DND-41 (cell line): ENCODE measurements around the gene COL8A1.

ENCODE experiments used
- ATAC-seq: fragments of 200-7000 bp; cut with Tn5 transposase; 3 replicates; pipeline ENCODE4 v1.9.1; 2021; ENCODE audit warnings: low read depth; ENCODE audit not compliant: insufficient read depth
- DNase-seq: peaks from one replicate; pipeline ENCODE4 v3.0.0-alpha.2; 2020
- H2AFZ ChIP-seq: 2 replicates; pipeline ENCODE4 v1.6.0; 2012; ENCODE audit warnings: low read depth, low read length
- H3K27ac ChIP-seq: 2 replicates; pipeline ENCODE4 v1.5.1; 2012; ENCODE audit warnings: low read length, inconsistent platforms
- H3K27me3 ChIP-seq: fragments of 200-600 bp; sonication (generic); 2 replicates; pipeline ENCODE4 v1.6.0; 2012; ENCODE audit warnings: low read length, mild to moderate bottlenecking, inconsistent platforms; ENCODE audit not compliant: insufficient read depth, poor library complexity
- H3K36me3 ChIP-seq: 2 replicates; pipeline ENCODE4 v1.5.1; 2012; ENCODE audit warnings: low read length, inconsistent platforms; ENCODE audit not compliant: insufficient read depth
- H3K4me1 ChIP-seq: 2 replicates; pipeline ENCODE4 v1.5.1; 2012; ENCODE audit warnings: mild to moderate bottlenecking, low read length; ENCODE audit not compliant: insufficient read depth
- H3K4me2 ChIP-seq: 2 replicates; pipeline ENCODE4 v1.6.0; 2012; ENCODE audit warnings: mild to moderate bottlenecking, moderate library complexity, low read length, inconsistent platforms; ENCODE audit not compliant: insufficient read depth
- H3K4me3 ChIP-seq, 2 experiments: fragments of 200-600 bp in 1 of 2; shearing (Covaris generic) in 1 of 2; 2 replicates each; pipeline ENCODE4 v1.5.1; 2012 to 2016; ENCODE audit warnings: inconsistent platforms in 2 of 2, low read length in 2 of 2, mild to moderate bottlenecking in 2 of 2, low read depth in 1 of 2, moderate library complexity in 1 of 2
- H3K79me2 ChIP-seq: 2 replicates; pipeline ENCODE4 v1.6.0; 2012; ENCODE audit warnings: low read length, inconsistent platforms; ENCODE audit not compliant: insufficient read depth
- H3K9ac ChIP-seq: 2 replicates; pipeline ENCODE4 v1.6.0; 2012; ENCODE audit warnings: low read depth, mild to moderate bottlenecking, inconsistent platforms, low read length, moderate library complexity
- H3K9me3 ChIP-seq: 2 replicates; pipeline ENCODE4 v1.5.1; 2012; ENCODE audit warnings: low read length, moderate library complexity, mild to moderate bottlenecking, inconsistent platforms; ENCODE audit not compliant: insufficient read depth, severe bottlenecking
- H4K20me1 ChIP-seq: 2 replicates; pipeline ENCODE4 v1.6.0; 2012; ENCODE audit warnings: low read length; ENCODE audit not compliant: insufficient read depth
- CTCF ChIP-seq: IDR thresholded peaks from 2 replicates; pipeline ENCODE4 v1.5.1; 2012; ENCODE audit warnings: borderline replicate concordance, low read length, moderate library complexity, mild to moderate bottlenecking; ENCODE audit not compliant: poor library complexity, severe bottlenecking; ENCODE audit errors: extremely low read depth
- EZH2 ChIP-seq: IDR thresholded peaks from 3 replicates; pipeline ENCODE4 v1.6.1; 2012; ENCODE audit warnings: borderline replicate concordance, low read depth, mild to moderate bottlenecking, moderate library complexity, low read length, inconsistent platforms; ENCODE audit not compliant: severe bottlenecking

Gene COL8A1

GRCh38 chr3:99630815-99631214, 7.6 kb upstream of the COL8A1 start:
- no peak overlapping the region for H3K9ac ChIP-seq

GRCh38 chr3:99633887-99634558, 4.4 kb upstream of the COL8A1 start:
- Histone ChIP-seq H3K27ac (no peak overlapping the region), H3K9me3 (no peaks in the 10 kb centered on the region), H2AFZ (no peak overlapping the region), H3K9ac (no peak overlapping the region), H3K4me3 (no peak overlapping the region), H3K79me2 (no peaks in the 10 kb centered on the region), H3K27me3 (peaks cover 3% of the 10 kb centered on the region), H4K20me1 (no peaks in the 10 kb centered on the region), H3K4me2 (no peak overlapping the region), H3K4me1 (no peaks in the 10 kb centered on the region), H3K36me3 (no peaks in the 10 kb centered on the region)
- DNase-seq (no peak), ATAC-seq (no peak)
- TF ChIP-seq EZH2 (no peak), CTCF (no peak)

More at GRCh38 chr3:99630815-99631214, 7.6 kb upstream of the COL8A1 start:
- Histone ChIP-seq H3K27ac (no peak overlapping the region), H4K20me1 (no peaks in the 10 kb centered on the region), H3K36me3 (no peaks in the 10 kb centered on the region), H3K79me2 (no peaks in the 10 kb centered on the region), H3K4me3 (no peak overlapping the region), H3K4me2 (no peak overlapping the region), H3K9me3 (no peaks in the 10 kb centered on the region), H2AFZ (no peak overlapping the region), H3K27me3 (no peaks in the 10 kb centered on the region), H3K4me1 (no peaks in the 10 kb centered on the region)
- DNase-seq, result no peak
- ATAC-seq, result no peak
- TF ChIP-seq EZH2, result no peak
- no peak for TF ChIP-seq CTCF

- Histone ChIP-seq H3K4me2 (no peak overlapping the region), H4K20me1 (no peaks in the 10 kb centered on the region), H3K36me3 (no peaks in the 10 kb centered on the region), H3K4me3 (no peak overlapping the region), H3K9ac (no peak overlapping the region), H2AFZ (no peak overlapping the region), H3K9me3 (no peaks in the 10 kb centered on the region), H3K27me3 (peaks cover 3% of the 10 kb centered on the region), H3K27ac (no peak overlapping the region), H3K4me1 (no peaks in the 10 kb centered on the region), H3K79me2 (no peaks in the 10 kb centered on the region)
- ATAC-seq (no peak), DNase-seq (no peak)
- no peak for TF ChIP-seq EZH2
- TF ChIP-seq CTCF, result no peak
Measured at GRCh38 chr3:99634881-99635280, 3.5 kb upstream of the COL8A1 start.

- no peak overlapping the region for H2AFZ ChIP-seq
- H3K4me3 ChIP-seq, result no peak overlapping the region
- H3K4me1 ChIP-seq, result no peaks in the 10 kb centered on the region
- H3K27me3 ChIP-seq, result peaks cover 3% of the 10 kb centered on the region
- TF ChIP-seq CTCF (no peak), EZH2 (no peak)
- no peaks in the 10 kb centered on the region for H3K9me3 ChIP-seq
- H3K36me3 ChIP-seq, result no peaks in the 10 kb centered on the region
- no peak overlapping the region for H3K27ac ChIP-seq
- no peaks in the 10 kb centered on the region for H3K79me2 ChIP-seq
- ATAC-seq (no peak), DNase-seq (no peak)
- no peaks in the 10 kb centered on the region for H4K20me1 ChIP-seq
- no peak overlapping the region for H3K9ac ChIP-seq
- H3K4me2 ChIP-seq, result no peak overlapping the region
Measured at GRCh38 chr3:99635348-99635747, 3.0 kb upstream of the COL8A1 start.
